HG02678 (cell line): ENCODE results near the gene LAG3.

ENCODE experiments used
- ATAC-seq: cut with Tn5 transposase; IDR thresholded peaks from one replicate; pipeline ENCODE4 v1.9.1; 2021; ENCODE audit warnings: mild to moderate bottlenecking, moderate library complexity; ENCODE audit not compliant: unreplicated experiment

LAG3 gene

GRCh38 chr12:6821591-6822425, 49.5 kb downstream of the LAG3 start, which contains the start of gene GPR162:
TSS of gene GPR162 (plus strand) at chr12:6821821. CDS start at chr12:6823899, 2,078 bp downstream.
- no peak for ATAC-seq

- ATAC-seq: no peak
Observed at GRCh38 chr12:6822426-6823135, 50.3 kb downstream of the LAG3 start.

- no peak for ATAC-seq
Observed at GRCh38 chr12:6823182-6824084, 51.1 kb downstream of the LAG3 start.

- ATAC-seq: no peak
Observed at GRCh38 chr12:6824085-6824775, 51.9 kb downstream of the LAG3 start.

GRCh38 chr12:6824901-6825381, 52.6 kb downstream of the LAG3 start:
- no peak for ATAC-seq

- peak; percentile 57 for ATAC-seq
Observed at GRCh38 chr12:6825398-6826124, 53.2 kb downstream of the LAG3 start.

- ATAC-seq: no peak
Observed at GRCh38 chr12:6826125-6826733, 53.9 kb downstream of the LAG3 start.

- ATAC-seq: no peak
Observed at GRCh38 chr12:6826734-6827436, 54.6 kb downstream of the LAG3 start.

GRCh38 chr12:6827437-6827911, 55.2 kb downstream of the LAG3 start:
- ATAC-seq: no peak
